ENCODE measurements around the gene BHLHE41. TPM values are rescaled to one million over a fixed set of nuclear protein-coding genes. Genes with fewer than 3 reads are reported as not detected.
A peak's percentile ranks its signal among the peaks of the same experiment; 100 is the strongest.

BHLHE41 gene
- total and polyA plus RNA-seq, 9 donors: 1.1 to 3.9 (median 1.8) TPM

DNA sequence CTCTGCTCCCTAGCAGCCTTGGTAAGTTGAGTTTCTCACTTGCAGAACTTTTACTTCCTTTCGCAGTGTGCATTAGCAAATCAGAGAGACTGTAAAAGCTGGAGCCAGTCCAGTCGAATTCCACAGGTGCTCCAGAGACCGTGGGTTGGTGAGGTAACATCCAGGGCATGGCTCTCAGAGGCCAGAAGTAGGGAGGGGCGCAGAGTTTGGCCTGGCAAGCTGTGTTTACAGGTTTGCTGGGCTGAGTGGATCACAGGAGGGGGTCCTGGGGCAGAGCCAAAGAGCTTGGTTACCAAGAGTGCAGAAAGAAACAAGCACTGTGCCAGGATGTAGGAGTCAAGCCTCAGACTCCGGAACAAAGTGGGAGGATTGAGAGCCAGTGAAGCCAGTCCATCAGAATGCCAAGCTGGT is 10.2 kb upstream of the BHLHE41 start:
- Histone ChIP-seq H3K36me3 (ENCODE audit: control insufficient read depth, insufficient read depth, low read length) (no peaks in the 10 kb centered on the region), H3K9me3 (replicated peaks; ENCODE audit: control insufficient read depth, low read depth, low read length) (no peaks in the 10 kb centered on the region), H3K4me1 (ENCODE audit: control insufficient read depth, insufficient read depth, low read length) (peaks cover 7% of the 10 kb centered on the region), H3K27me3 (ENCODE audit: control insufficient read depth, insufficient read depth, low read length) (no peaks in the 10 kb centered on the region), H3K4me3 (ENCODE audit: low read length) (no peak overlapping the region), H3K27ac (ENCODE audit: low read length) (no peak overlapping the region)
- WGBS (ENCODE audit: insufficient coverage): 45% methylated on average over 4 of the region's 5 CpGs
- peak; percentile 33 for DNase-seq

DNA sequence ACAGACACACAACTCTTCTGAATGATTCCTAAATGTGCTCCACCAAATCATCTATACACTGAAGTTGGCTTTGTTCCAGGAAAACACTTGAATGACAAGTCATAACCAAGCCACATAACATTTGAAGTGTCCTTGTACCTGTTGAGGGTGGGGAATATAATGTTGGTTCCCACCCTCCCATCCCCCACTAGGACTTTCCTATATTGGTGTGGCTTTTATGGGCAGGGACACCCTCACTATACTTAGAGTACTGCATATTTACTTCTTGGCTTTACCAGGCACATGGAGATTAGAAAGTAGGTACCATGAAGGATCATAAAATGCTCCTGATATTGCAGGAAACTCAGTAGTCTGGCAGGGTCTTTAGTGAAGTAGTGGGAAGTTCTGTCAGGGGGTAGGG is 9.7 kb upstream of the BHLHE41 start:
- Histone ChIP-seq H3K36me3 (ENCODE audit: control insufficient read depth, insufficient read depth, low read length) (no peaks in the 10 kb centered on the region), H3K4me3 (ENCODE audit: low read length) (no peak overlapping the region), H3K4me1 (ENCODE audit: control insufficient read depth, insufficient read depth, low read length) (peaks cover 7% of the 10 kb centered on the region), H3K27ac (ENCODE audit: low read length) (no peak overlapping the region), H3K9me3 (replicated peaks; ENCODE audit: control insufficient read depth, low read depth, low read length) (no peaks in the 10 kb centered on the region), H3K27me3 (ENCODE audit: control insufficient read depth, insufficient read depth, low read length) (peaks cover 3% of the 10 kb centered on the region)
- no peak for DNase-seq

- DNase-seq: no peak
- Histone ChIP-seq H3K4me3 (ENCODE audit: low read length) (no peak overlapping the region), H3K4me1 (ENCODE audit: control insufficient read depth, insufficient read depth, low read length) (peaks cover 7% of the 10 kb centered on the region), H3K36me3 (ENCODE audit: control insufficient read depth, insufficient read depth, low read length) (no peaks in the 10 kb centered on the region), H3K27me3 (ENCODE audit: control insufficient read depth, insufficient read depth, low read length) (peaks cover 7% of the 10 kb centered on the region), H3K9me3 (replicated peaks; ENCODE audit: control insufficient read depth, low read depth, low read length) (no peaks in the 10 kb centered on the region), H3K27ac (ENCODE audit: low read length) (no peak overlapping the region)
These were observed 8.7 kb upstream of the BHLHE41 start for GRCh38 chr12:26133521-26133920.

DNA sequence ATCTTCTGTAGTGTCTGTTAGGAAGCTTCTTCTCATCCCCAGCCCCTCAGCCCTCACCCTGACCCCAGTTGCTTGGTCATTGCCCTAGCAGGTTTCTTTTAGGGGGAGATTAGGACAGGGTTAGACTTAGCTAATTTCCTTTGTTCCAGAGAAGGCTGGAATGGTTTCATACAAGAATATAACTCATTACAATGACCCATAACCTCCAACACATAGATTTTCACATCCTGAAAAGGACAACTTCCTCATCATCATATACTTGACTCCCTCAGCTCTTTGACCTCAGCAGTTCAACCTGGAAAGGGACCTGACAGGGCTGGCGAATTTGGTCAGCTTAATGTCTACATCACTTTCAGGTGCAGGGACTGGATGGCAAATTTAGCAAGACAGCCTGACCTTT is 8.0 kb upstream of the BHLHE41 start:
- no peak for DNase-seq
- Histone ChIP-seq H3K27me3 (ENCODE audit: control insufficient read depth, insufficient read depth, low read length) (peaks cover 11% of the 10 kb centered on the region), H3K9me3 (replicated peaks; ENCODE audit: control insufficient read depth, low read depth, low read length) (no peaks in the 10 kb centered on the region), H3K36me3 (ENCODE audit: control insufficient read depth, insufficient read depth, low read length) (no peaks in the 10 kb centered on the region), H3K4me1 (ENCODE audit: control insufficient read depth, insufficient read depth, low read length) (peaks cover 7% of the 10 kb centered on the region), H3K27ac (ENCODE audit: low read length) (no peak overlapping the region), H3K4me3 (ENCODE audit: low read length) (no peak overlapping the region)
- 43% methylated on average over 1 of the region's 1 CpG for WGBS (ENCODE audit: insufficient coverage)

DNA sequence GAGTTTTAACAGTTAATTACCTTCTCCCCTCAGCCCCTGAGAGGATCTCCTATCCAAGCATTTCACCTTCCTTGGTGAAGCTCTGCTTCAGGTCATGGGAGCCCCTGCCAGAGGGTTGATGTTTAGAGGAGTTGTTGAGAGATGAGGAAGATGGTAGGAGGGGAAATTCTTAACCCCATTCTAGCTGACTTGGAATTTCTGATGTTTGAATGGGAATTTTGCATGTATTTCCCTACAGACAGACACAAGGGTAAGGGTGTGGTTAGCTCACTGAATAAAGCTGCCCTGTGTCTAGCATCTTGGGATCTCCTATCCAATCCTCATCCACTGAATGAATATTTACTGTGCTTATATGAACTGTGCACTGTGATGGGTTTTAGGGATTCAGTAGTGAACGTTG is 7.1 kb upstream of the BHLHE41 start:
- H3K9me3 ChIP-seq (replicated peaks; ENCODE audit: control insufficient read depth, low read depth, low read length): no peaks in the 10 kb centered on the region

DNA sequence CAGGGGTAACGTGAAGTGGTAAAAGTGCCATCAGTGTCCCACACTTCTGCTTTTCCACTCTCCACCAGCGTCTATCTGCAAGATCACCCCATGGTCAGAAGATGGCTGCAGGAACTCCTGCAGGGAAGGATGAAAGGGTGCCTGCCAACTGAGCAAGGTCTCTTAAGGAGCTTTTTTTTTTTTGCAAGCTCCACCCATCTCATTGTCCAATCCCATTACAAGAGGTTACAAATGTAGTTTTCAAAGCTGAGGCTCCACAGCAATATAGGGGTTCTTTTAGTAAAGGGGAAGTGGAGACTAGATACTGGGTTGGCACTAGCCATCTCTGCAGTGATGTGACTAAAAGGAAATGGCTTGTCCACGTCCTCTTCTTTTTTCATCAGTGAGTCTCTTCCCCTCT is 5.9 kb upstream of the BHLHE41 start:
- Histone ChIP-seq H3K27ac (ENCODE audit: low read length) (no peak overlapping the region), H3K27me3 (ENCODE audit: control insufficient read depth, insufficient read depth, low read length) (peaks cover 27% of the 10 kb centered on the region), H3K9me3 (replicated peaks; ENCODE audit: control insufficient read depth, low read depth, low read length) (no peaks in the 10 kb centered on the region), H3K4me3 (ENCODE audit: low read length) (no peak overlapping the region), H3K36me3 (ENCODE audit: control insufficient read depth, insufficient read depth, low read length) (no peaks in the 10 kb centered on the region), H3K4me1 (ENCODE audit: control insufficient read depth, insufficient read depth, low read length) (peaks cover 9% of the 10 kb centered on the region)
- DNase-seq: peak; percentile 31
- no CpG with 5 or more reads among the region's 3 CpGs for WGBS (ENCODE audit: insufficient coverage)

More for the DNA sequence above, 7.1 kb upstream of the BHLHE41 start:
- Histone ChIP-seq H3K27me3 (ENCODE audit: control insufficient read depth, insufficient read depth, low read length) (peaks cover 17% of the 10 kb centered on the region), H3K4me3 (ENCODE audit: low read length) (no peak overlapping the region), H3K4me1 (ENCODE audit: control insufficient read depth, insufficient read depth, low read length) (peaks cover 7% of the 10 kb centered on the region), H3K27ac (ENCODE audit: low read length) (no peak overlapping the region), H3K36me3 (ENCODE audit: control insufficient read depth, insufficient read depth, low read length) (no peaks in the 10 kb centered on the region)
- no CpG with 5 or more reads among the region's 1 CpG for WGBS (ENCODE audit: insufficient coverage)
- DNase-seq: no peak

GRCh38 chr12:26128168-26128567 is 3.3 kb upstream of the BHLHE41 start:
- Histone ChIP-seq H3K36me3 (ENCODE audit: control insufficient read depth, insufficient read depth, low read length) (no peaks in the 10 kb centered on the region), H3K4me1 (ENCODE audit: control insufficient read depth, insufficient read depth, low read length) (peaks cover 20% of the 10 kb centered on the region), H3K9me3 (replicated peaks; ENCODE audit: control insufficient read depth, low read depth, low read length) (no peaks in the 10 kb centered on the region), H3K27me3 (ENCODE audit: control insufficient read depth, insufficient read depth, low read length) (peaks cover 52% of the 10 kb centered on the region), H3K27ac (ENCODE audit: low read length) (no peak overlapping the region), H3K4me3 (ENCODE audit: low read length) (no peak overlapping the region)
- DNase-seq: no peak

DNA sequence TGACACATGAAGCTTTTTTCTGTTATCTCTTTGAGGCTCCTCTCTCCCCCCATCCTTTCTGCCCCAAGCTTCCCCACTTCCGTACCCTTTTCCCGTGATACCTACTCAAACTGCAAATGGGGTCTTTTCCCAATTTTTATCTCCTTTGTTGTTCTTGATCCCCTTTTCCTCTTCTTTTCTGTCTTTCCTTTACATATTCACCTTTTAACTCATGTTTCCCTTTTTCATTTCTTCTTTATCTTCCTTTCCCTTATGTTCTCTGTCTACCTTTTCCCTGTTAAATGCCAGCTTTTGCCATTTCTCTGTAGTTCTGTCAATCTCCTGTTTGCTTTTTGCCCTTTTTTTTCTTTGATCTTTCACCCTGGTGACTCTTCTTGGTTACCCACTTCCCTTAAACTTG is 2.6 kb upstream of the BHLHE41 start:
- Histone ChIP-seq H3K27ac (ENCODE audit: low read length) (no peak overlapping the region), H3K9me3 (replicated peaks; ENCODE audit: control insufficient read depth, low read depth, low read length) (no peaks in the 10 kb centered on the region), H3K36me3 (ENCODE audit: control insufficient read depth, insufficient read depth, low read length) (no peaks in the 10 kb centered on the region), H3K4me3 (ENCODE audit: low read length) (no peak overlapping the region), H3K4me1 (ENCODE audit: control insufficient read depth, insufficient read depth, low read length) (peaks cover 24% of the 10 kb centered on the region), H3K27me3 (ENCODE audit: control insufficient read depth, insufficient read depth, low read length) (peaks cover 59% of the 10 kb centered on the region)
- no peak for DNase-seq
- WGBS (ENCODE audit: insufficient coverage): 69% methylated on average over 2 of the region's 2 CpGs

GRCh38 chr12:26126340-26127284 is 1.8 kb upstream of the BHLHE41 start:
- H3K9me3 ChIP-seq (replicated peaks; ENCODE audit: control insufficient read depth, low read depth, low read length): no peaks in the 10 kb centered on the region
- H3K4me3 ChIP-seq (ENCODE audit: low read length): peak overlapping the region; percentile 66
- WGBS (ENCODE audit: insufficient coverage): 2% methylated on average over 47 of the region's 60 CpGs
- H3K4me1 ChIP-seq (ENCODE audit: control insufficient read depth, insufficient read depth, low read length): peaks cover 26% of the 10 kb centered on the region
- peak; percentile 92 for DNase-seq
- peaks cover 62% of the 10 kb centered on the region for H3K27me3 ChIP-seq (ENCODE audit: control insufficient read depth, insufficient read depth, low read length)
- H3K36me3 ChIP-seq (ENCODE audit: control insufficient read depth, insufficient read depth, low read length): no peaks in the 10 kb centered on the region
- peak overlapping the region; percentile 84 for H3K27ac ChIP-seq (ENCODE audit: low read length)

DNA sequence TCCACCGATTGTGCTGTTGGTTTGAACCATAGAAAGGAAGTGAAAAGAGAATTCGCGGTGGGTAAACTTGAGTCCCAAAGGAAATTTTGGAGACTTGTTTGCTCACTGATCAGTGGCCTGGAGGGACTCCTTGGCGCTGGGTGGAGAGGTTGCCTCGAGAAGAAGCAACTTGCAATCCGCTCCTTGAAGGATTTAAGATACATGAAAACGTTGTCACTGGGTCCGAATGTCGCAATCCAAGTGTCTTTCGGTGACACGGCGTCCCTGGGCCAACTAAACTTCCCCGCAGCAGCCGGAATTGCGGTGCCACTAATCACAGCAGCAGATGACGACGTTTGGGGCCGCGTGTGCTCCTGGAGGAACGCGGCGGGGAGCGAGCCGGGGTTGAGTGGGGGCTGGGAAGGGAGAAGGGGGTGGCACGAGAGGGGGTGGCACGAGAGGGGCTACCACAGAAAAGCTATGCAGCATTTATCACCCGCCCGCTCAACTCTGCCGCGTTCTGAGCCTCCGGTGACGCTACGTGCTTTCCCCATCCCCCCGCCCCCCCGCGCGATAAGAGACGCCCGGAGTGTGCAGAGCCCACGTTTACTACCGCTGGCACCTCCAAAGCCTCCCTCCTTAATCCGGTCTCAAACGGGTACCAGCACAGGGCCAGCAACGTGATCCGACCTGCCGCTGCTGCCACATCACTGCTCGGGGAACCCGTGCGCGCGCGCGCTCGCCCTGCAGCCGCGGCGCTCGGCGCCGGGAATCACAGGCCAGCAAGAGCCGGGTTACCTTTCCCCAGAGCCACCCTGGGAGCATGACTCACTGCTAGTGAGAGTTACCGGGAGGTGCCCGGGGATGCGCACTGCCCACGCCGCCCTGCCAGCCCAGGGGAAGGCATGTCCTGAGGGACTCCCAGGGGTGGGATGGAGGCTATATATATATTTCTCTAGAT is 833 bp upstream of the BHLHE41 start:
- Histone ChIP-seq H3K27me3 (ENCODE audit: control insufficient read depth, insufficient read depth, low read length) (peaks cover 68% of the 10 kb centered on the region), H3K4me1 (ENCODE audit: control insufficient read depth, insufficient read depth, low read length) (peaks cover 26% of the 10 kb centered on the region)
- WGBS (ENCODE audit: insufficient coverage): 0% methylated on average over 57 of the region's 66 CpGs

More for the DNA sequence above, 833 bp upstream of the BHLHE41 start:
- peak; percentile 77 for DNase-seq
- Histone ChIP-seq H3K4me3 (ENCODE audit: low read length) (peak overlapping the region; percentile 66), H3K36me3 (ENCODE audit: control insufficient read depth, insufficient read depth, low read length) (no peaks in the 10 kb centered on the region), H3K9me3 (replicated peaks; ENCODE audit: control insufficient read depth, low read depth, low read length) (no peaks in the 10 kb centered on the region), H3K27ac (ENCODE audit: low read length) (peak overlapping the region; percentile 84)

Data from muscle of leg (tissue), 11 donors.